ENCODE data around the gene E2F2.

Gene E2F2

GRCh38 chr1:23574265-23574754, 43.3 kb upstream of the E2F2 start:
- DNase-seq (ENCODE audit: low read depth, low spot score) = no peak
- no peak for TF ChIP-seq ZNF274 (IDR thresholded peaks at IDR 0.05; ENCODE audit: low read depth, low read length)
- TF ChIP-seq YY1 (IDR thresholded peaks at IDR 0.05; ENCODE audit: insufficient read depth, insufficient read length) = no peak
- TF ChIP-seq SUZ12 (IDR thresholded peaks at IDR 0.05; ENCODE audit: extremely low read depth, insufficient read depth, insufficient read length) = no peak
- H3K36me3 ChIP-seq (ENCODE audit: insufficient read depth, insufficient read length, low read length) = no peaks in the 10 kb centered on the region
- H3K27me3 ChIP-seq (ENCODE audit: insufficient read depth, insufficient read length) = no peaks in the 10 kb centered on the region
- no peak overlapping the region for H3K9ac ChIP-seq (ENCODE audit: insufficient read length, low read depth)
- H3K9me3 ChIP-seq (ENCODE audit: insufficient read depth, low read length) = no peaks in the 10 kb centered on the region
- peaks cover 4% of the 10 kb centered on the region for H3K4me1 ChIP-seq (ENCODE audit: insufficient read depth, insufficient read length)
- no peak overlapping the region for H3K4me3 ChIP-seq (ENCODE audit: insufficient read length, low read depth)

GRCh38 chr1:23573574-23574182, 42.6 kb upstream of the E2F2 start:
- no peak overlapping the region for H3K9ac ChIP-seq (ENCODE audit: insufficient read length, low read depth)
- TF ChIP-seq ZNF274 (IDR thresholded peaks at IDR 0.05; ENCODE audit: low read depth, low read length) = no peak
- no peak for TF ChIP-seq SUZ12 (IDR thresholded peaks at IDR 0.05; ENCODE audit: extremely low read depth, insufficient read depth, insufficient read length)
- no peak for TF ChIP-seq YY1 (IDR thresholded peaks at IDR 0.05; ENCODE audit: insufficient read depth, insufficient read length)
- H3K4me1 ChIP-seq (ENCODE audit: insufficient read depth, insufficient read length) = peaks cover 7% of the 10 kb centered on the region
- no peak overlapping the region for H3K4me3 ChIP-seq (ENCODE audit: insufficient read length, low read depth)
- no peak for DNase-seq (ENCODE audit: low read depth, low spot score)
- no peaks in the 10 kb centered on the region for H3K36me3 ChIP-seq (ENCODE audit: insufficient read depth, insufficient read length, low read length)
- H3K9me3 ChIP-seq (ENCODE audit: insufficient read depth, low read length) = no peaks in the 10 kb centered on the region
- H3K27me3 ChIP-seq (ENCODE audit: insufficient read depth, insufficient read length) = no peaks in the 10 kb centered on the region

- Histone ChIP-seq H3K4me3 (ENCODE audit: insufficient read length, low read depth) (no peak overlapping the region), H3K9ac (ENCODE audit: insufficient read length, low read depth) (no peak overlapping the region), H3K27me3 (ENCODE audit: insufficient read depth, insufficient read length) (no peaks in the 10 kb centered on the region), H3K36me3 (ENCODE audit: insufficient read depth, insufficient read length, low read length) (no peaks in the 10 kb centered on the region), H3K4me1 (ENCODE audit: insufficient read depth, insufficient read length) (peaks cover 2% of the 10 kb centered on the region), H3K9me3 (ENCODE audit: insufficient read depth, low read length) (no peaks in the 10 kb centered on the region)
- DNase-seq (ENCODE audit: low read depth, low spot score) = no peak
- TF ChIP-seq ZNF274 (IDR thresholded peaks at IDR 0.05; ENCODE audit: low read depth, low read length) = no peak
- no peak for TF ChIP-seq YY1 (IDR thresholded peaks at IDR 0.05; ENCODE audit: insufficient read depth, insufficient read length)
- no peak for TF ChIP-seq SUZ12 (IDR thresholded peaks at IDR 0.05; ENCODE audit: extremely low read depth, insufficient read depth, insufficient read length)
These were observed 40.4 kb upstream of the E2F2 start for GRCh38 chr1:23571465-23571864.

GRCh38 chr1:23570001-23570691, 39.1 kb upstream of the E2F2 start:
- no peaks in the 10 kb centered on the region for H3K9me3 ChIP-seq (ENCODE audit: insufficient read depth, low read length)
- H3K36me3 ChIP-seq (ENCODE audit: insufficient read depth, insufficient read length, low read length) = no peaks in the 10 kb centered on the region
- H3K4me3 ChIP-seq (ENCODE audit: insufficient read length, low read depth) = no peak overlapping the region
- TF ChIP-seq YY1 (IDR thresholded peaks at IDR 0.05; ENCODE audit: insufficient read depth, insufficient read length) (no peak), ZNF274 (IDR thresholded peaks at IDR 0.05; ENCODE audit: low read depth, low read length) (no peak), SUZ12 (IDR thresholded peaks at IDR 0.05; ENCODE audit: extremely low read depth, insufficient read depth, insufficient read length) (no peak)
- no peak overlapping the region for H3K9ac ChIP-seq (ENCODE audit: insufficient read length, low read depth)
- H3K27me3 ChIP-seq (ENCODE audit: insufficient read depth, insufficient read length) = no peaks in the 10 kb centered on the region
- peaks cover 5% of the 10 kb centered on the region for H3K4me1 ChIP-seq (ENCODE audit: insufficient read depth, insufficient read length)
- DNase-seq (ENCODE audit: low read depth, low spot score) = no peak

GRCh38 chr1:23568608-23569383, 37.8 kb upstream of the E2F2 start:
- no peak for DNase-seq (ENCODE audit: low read depth, low spot score)
- H3K36me3 ChIP-seq (ENCODE audit: insufficient read depth, insufficient read length, low read length) = no peaks in the 10 kb centered on the region
- peak overlapping the region; percentile 64 for H3K9ac ChIP-seq (ENCODE audit: insufficient read length, low read depth)
- peak overlapping the region; percentile 37 for H3K4me3 ChIP-seq (ENCODE audit: insufficient read length, low read depth)
- TF ChIP-seq YY1 (IDR thresholded peaks at IDR 0.05; ENCODE audit: insufficient read depth, insufficient read length) (no peak), ZNF274 (IDR thresholded peaks at IDR 0.05; ENCODE audit: low read depth, low read length) (no peak), SUZ12 (IDR thresholded peaks at IDR 0.05; ENCODE audit: extremely low read depth, insufficient read depth, insufficient read length) (no peak)
- H3K27me3 ChIP-seq (ENCODE audit: insufficient read depth, insufficient read length) = no peaks in the 10 kb centered on the region
- peaks cover 5% of the 10 kb centered on the region for H3K4me1 ChIP-seq (ENCODE audit: insufficient read depth, insufficient read length)
- H3K9me3 ChIP-seq (ENCODE audit: insufficient read depth, low read length) = no peaks in the 10 kb centered on the region

GRCh38 chr1:23567996-23568607, 37.1 kb upstream of the E2F2 start:
- TF ChIP-seq SUZ12 (IDR thresholded peaks at IDR 0.05; ENCODE audit: extremely low read depth, insufficient read depth, insufficient read length) (no peak), ZNF274 (IDR thresholded peaks at IDR 0.05; ENCODE audit: low read depth, low read length) (no peak), YY1 (IDR thresholded peaks at IDR 0.05; ENCODE audit: insufficient read depth, insufficient read length) (no peak)
- Histone ChIP-seq H3K4me3 (ENCODE audit: insufficient read length, low read depth) (peak overlapping the region; percentile 37), H3K9me3 (ENCODE audit: insufficient read depth, low read length) (no peaks in the 10 kb centered on the region), H3K9ac (ENCODE audit: insufficient read length, low read depth) (peak overlapping the region; percentile 64), H3K27me3 (ENCODE audit: insufficient read depth, insufficient read length) (no peaks in the 10 kb centered on the region), H3K36me3 (ENCODE audit: insufficient read depth, insufficient read length, low read length) (no peaks in the 10 kb centered on the region), H3K4me1 (ENCODE audit: insufficient read depth, insufficient read length) (peaks cover 5% of the 10 kb centered on the region)
- DNase-seq (ENCODE audit: low read depth, low spot score) = no peak

Data from NT2/D1 (cell line).